Natural killer cell (primary cell): ENCODE data around the gene PYGM. TPM values are rescaled to one million over a fixed set of nuclear protein-coding genes. Genes with fewer than 3 reads are reported as not detected.

Experiments
- ATAC-seq, 3 donors: fragments of 150-1000 bp in 2 of 3; fragments of 200-7000 bp in 1 of 3; cut with Tn5 transposase; 1 replicate in 1 of 3; 2 replicates in 2 of 3; pipeline ENCODE4 v1.10.0; 2021; ENCODE audit warnings: mild to moderate bottlenecking in 2 of 3, moderate library complexity in 2 of 3
- DNase-seq, 2 donors: peaks; one replicate each; pipeline versions ENCODE4 v3.0.0 to v3.0.0-alpha.2; 2013 to 2021; ENCODE audit warnings: mixed read lengths in 1 of 2
- H3K27ac ChIP-seq: one replicate; pipeline ENCODE4 v1.5.1; 2013; ENCODE audit warnings: mild to moderate bottlenecking, low read length
- H3K27me3 ChIP-seq: one replicate; pipeline ENCODE4 v1.6.1; 2013; ENCODE audit warnings: low read length; ENCODE audit not compliant: control insufficient read depth, insufficient read depth
- H3K36me3 ChIP-seq: one replicate; pipeline ENCODE4 v1.6.1; 2013; ENCODE audit warnings: low read length; ENCODE audit not compliant: control insufficient read depth, insufficient read depth
- H3K4me1 ChIP-seq: one replicate; pipeline ENCODE4 v1.6.1; 2013; ENCODE audit warnings: low read length; ENCODE audit not compliant: control insufficient read depth, insufficient read depth
- H3K4me3 ChIP-seq: one replicate; pipeline ENCODE4 v1.5.1; 2013; ENCODE audit warnings: low read length
- H3K9me3 ChIP-seq: one replicate; pipeline ENCODE4 v1.6.1; 2013; ENCODE audit warnings: low read length; ENCODE audit not compliant: control insufficient read depth, insufficient read depth
- H3K27ac Mint-ChIP-seq, 2 donors: one replicate each; pipeline ENCODE4 v1.8.0; 2022; ENCODE audit warnings: mild to moderate bottlenecking in 2 of 2, mixed read lengths in 2 of 2, moderate library complexity in 1 of 2
- H3K27me3 Mint-ChIP-seq, 2 donors: one replicate each; pipeline ENCODE4 v1.8.0; 2022; ENCODE audit warnings: low read depth in 2 of 2, mixed read lengths in 2 of 2
- H3K36me3 Mint-ChIP-seq: one replicate; pipeline ENCODE4 v1.8.0; 2022; ENCODE audit warnings: mixed read lengths
- H3K4me1 Mint-ChIP-seq, 2 donors: one replicate each; pipeline ENCODE4 v1.8.0; 2022; ENCODE audit warnings: mixed read lengths in 2 of 2
- H3K4me3 Mint-ChIP-seq: one replicate; pipeline ENCODE4 v1.8.0; 2022; ENCODE audit warnings: mild to moderate bottlenecking, moderate library complexity, mixed read lengths
- H3K9me3 Mint-ChIP-seq, 2 donors: one replicate each; pipeline ENCODE4 v1.8.0; 2022; ENCODE audit warnings: mixed read lengths in 2 of 2
- WGBS: methylation state at CpG from one replicate; pipeline ENCODE4 v1.1.7; 2013; ENCODE audit warnings: missing lambda C conversion rate; ENCODE audit not compliant: insufficient coverage; 5-methylcytosine and 5-hydroxymethylcytosine counted together
- intact Hi-C: fragments of 100-400 bp; cut with micrococcal nuclease; formaldehyde crosslinking; loops from one replicate; pipeline ENCODE4 v1.14.2; 2022
- total RNA-seq, 4 donors: library from RNA; stranded (reverse); fragments of 120-200 nt in 1 of 4; gene quantifications; one replicate each; pipeline versions ENCODE4 v1.2.3 to v1.2.4, GENCODE V29; 2013 to 2022
- TF ChIP-seq, protein P1 (sequence below): fragments of 200-600 bp; IDR thresholded peaks from one replicate; pipeline ENCODE4 v1.8.0; 2022; ENCODE audit warnings: antibody characterized with exemption

PYGM gene
- total RNA-seq, 3 donors from 2014 or later (not counting 1 experiment from before 2014, with no cell fraction given): 4.1 to 8.4 (median 6.1) TPM

DNA sequence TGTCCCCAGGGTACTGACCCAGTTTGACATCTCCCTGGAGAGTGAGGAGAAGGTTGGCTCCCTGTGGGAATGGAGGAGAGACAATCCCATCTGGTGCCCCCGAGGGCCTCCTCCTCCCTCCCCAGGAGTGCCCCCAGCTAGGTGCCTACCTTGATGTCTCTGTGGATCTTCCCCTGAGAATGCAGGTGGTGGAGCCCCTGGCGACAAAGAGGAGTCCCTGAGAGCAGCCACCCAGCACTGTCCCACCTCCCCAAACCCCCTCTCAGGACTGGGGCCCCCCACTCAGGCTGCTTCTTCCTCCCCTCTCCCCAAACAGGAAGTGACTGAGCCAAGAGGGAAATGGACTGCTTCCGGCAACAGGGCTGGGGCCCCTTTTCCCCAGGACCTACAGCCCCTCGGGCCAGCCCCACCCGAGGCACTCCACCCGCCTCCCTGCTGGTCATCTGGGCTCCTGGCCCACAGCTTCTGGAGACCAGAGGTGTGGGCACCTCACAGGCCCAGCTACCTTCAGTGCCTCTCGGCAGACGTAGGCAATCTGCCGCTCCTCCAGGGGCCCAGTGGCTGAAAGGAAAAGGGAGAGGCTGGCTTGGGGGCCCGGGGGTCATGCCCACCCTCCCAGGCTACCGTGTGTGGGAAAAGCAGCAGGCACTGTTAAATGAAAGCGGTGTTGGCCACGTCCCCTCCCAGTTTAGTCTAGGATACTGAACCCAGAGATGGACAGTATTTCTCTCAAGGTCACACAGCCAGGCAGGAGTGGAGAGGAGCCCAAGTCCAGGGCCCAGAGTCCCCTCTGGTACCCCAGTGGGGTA, 42.0 kb upstream of the PYGM start:
- H3K27me3 Mint-ChIP-seq: no peaks in the 10 kb centered on the region
- ATAC-seq: no peak
- Histone ChIP-seq H3K4me1 (peaks cover 42% of the 10 kb centered on the region), H3K9me3 (no peaks in the 10 kb centered on the region), H3K27ac (peak overlapping the region; percentile 62), H3K36me3 (peaks cover 16% of the 10 kb centered on the region), H3K4me3 (peak overlapping the region; percentile 46), H3K27me3 (no peaks in the 10 kb centered on the region)
- WGBS: 46% methylated on average over 13 of the region's 13 CpGs
- TF ChIP-seq, protein P1, sequence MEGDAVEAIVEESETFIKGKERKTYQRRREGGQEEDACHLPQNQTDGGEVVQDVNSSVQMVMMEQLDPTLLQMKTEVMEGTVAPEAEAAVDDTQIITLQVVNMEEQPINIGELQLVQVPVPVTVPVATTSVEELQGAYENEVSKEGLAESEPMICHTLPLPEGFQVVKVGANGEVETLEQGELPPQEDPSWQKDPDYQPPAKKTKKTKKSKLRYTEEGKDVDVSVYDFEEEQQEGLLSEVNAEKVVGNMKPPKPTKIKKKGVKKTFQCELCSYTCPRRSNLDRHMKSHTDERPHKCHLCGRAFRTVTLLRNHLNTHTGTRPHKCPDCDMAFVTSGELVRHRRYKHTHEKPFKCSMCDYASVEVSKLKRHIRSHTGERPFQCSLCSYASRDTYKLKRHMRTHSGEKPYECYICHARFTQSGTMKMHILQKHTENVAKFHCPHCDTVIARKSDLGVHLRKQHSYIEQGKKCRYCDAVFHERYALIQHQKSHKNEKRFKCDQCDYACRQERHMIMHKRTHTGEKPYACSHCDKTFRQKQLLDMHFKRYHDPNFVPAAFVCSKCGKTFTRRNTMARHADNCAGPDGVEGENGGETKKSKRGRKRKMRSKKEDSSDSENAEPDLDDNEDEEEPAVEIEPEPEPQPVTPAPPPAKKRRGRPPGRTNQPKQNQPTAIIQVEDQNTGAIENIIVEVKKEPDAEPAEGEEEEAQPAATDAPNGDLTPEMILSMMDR: no peak
- H3K4me1 Mint-ChIP-seq: peaks cover 10 to 17% of the 10 kb centered on the region in 2 donors
- H3K4me3 Mint-ChIP-seq: peak overlapping the region; percentile 65
- H3K9me3 Mint-ChIP-seq: no peaks in the 10 kb centered on the region
- H3K27ac Mint-ChIP-seq: peak overlapping the region; percentile 46 to 76
- intact Hi-C loops: no loop called here
- peak in 1 of 2 donors; percentile 37 for DNase-seq
- no peaks in the 10 kb centered on the region for H3K36me3 Mint-ChIP-seq

DNA sequence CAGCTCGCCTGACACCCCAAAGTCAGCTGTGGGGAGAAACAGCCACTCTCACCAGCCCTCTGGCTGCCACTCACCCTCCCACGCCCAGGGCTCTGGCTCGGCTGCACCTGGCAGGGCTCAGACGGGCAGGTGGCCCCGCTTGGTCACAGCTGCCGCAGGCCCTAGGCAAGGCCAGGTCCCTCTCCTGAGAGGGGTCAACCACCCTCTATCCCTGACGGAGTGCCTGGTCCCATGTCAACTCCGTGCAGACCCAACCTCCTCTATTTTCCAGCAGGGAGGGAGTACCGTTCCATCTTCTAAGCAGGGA, 41.3 kb upstream of the PYGM start:
- H3K27ac ChIP-seq: peak overlapping the region; percentile 25

DNA sequence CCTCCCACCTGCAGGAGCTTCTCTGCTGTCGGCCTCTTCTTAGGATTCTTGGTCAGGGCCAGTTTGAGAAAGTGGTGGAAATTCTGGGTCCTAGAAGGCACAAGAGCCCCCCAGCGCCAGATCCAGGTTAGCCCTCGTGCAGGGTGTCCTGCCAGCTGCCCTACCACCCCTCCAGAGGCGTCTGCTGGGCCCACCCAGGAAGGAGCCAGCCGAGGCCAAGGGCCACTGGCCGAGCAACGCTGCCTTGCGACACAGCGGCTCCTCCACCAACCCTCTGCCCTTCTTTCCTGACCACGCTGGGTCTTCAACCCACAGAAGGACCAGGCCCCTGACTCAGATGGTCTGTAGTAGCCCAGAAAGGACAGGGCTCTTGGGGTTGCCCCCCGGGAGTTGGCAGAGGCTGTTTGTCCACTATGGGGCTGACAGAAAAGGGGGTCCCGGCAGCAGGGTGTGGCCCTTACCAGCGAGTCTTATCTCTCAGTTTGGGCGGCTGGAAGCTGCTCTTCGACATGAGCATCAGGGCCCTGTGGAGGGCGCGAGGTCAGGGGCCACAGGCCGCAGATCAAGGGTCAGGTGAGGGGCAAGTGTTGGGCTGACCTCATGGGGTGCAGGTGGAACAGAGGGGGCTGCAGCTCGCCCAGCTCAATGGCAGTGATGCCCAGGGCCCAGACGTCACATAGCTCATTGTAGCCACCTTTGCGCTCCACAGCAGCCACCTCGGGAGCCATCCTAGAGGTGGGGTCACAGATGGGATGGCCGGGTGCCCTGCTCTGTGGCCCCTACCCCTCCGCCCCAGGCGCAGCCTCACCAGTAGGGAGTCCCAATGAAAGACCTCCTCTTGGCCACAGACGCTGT, 40.8 kb upstream of the PYGM start:
- intact Hi-C loops: no loop called here
- Mint-ChIP-seq H3K36me3 (no peaks in the 10 kb centered on the region), H3K9me3 (no peaks in the 10 kb centered on the region), H3K4me3 (peak overlapping the region; percentile 43), H3K27me3 (no peaks in the 10 kb centered on the region), H3K4me1 (peaks cover 10 to 14% of the 10 kb centered on the region in 2 donors), H3K27ac (peak overlapping the region; percentile 46 to 76)
- DNase-seq: no peak
- no peaks in the 10 kb centered on the region for H3K27me3 ChIP-seq
- H3K4me3 ChIP-seq: no peak overlapping the region
- peaks cover 25% of the 10 kb centered on the region for H3K36me3 ChIP-seq
- 82% methylated on average over 26 of the region's 26 CpGs for WGBS
- H3K4me1 ChIP-seq: peaks cover 42% of the 10 kb centered on the region
- peak overlapping the region; percentile 25 for H3K27ac ChIP-seq
- TF ChIP-seq, protein P1: no peak
- ATAC-seq: no peak
- H3K9me3 ChIP-seq: no peaks in the 10 kb centered on the region

More for the DNA sequence above, 41.3 kb upstream of the PYGM start:
- intact Hi-C loops: no loop called here
- DNase-seq: no peak
- 65% methylated on average over 9 of the region's 9 CpGs for whole genome bisulfite sequencing
- H3K36me3 Mint-ChIP-seq: no peaks in the 10 kb centered on the region
- peaks cover 21% of the 10 kb centered on the region for H3K36me3 ChIP-seq
- ATAC-seq: no peak
- H3K4me1 ChIP-seq: peaks cover 42% of the 10 kb centered on the region
- no peaks in the 10 kb centered on the region for H3K9me3 Mint-ChIP-seq
- no peaks in the 10 kb centered on the region for H3K27me3 ChIP-seq
- no peak overlapping the region for H3K4me3 ChIP-seq
- no peaks in the 10 kb centered on the region for H3K9me3 ChIP-seq
- no peak overlapping the region for H3K4me3 Mint-ChIP-seq
- TF ChIP-seq, protein P1: no peak
- H3K4me1 Mint-ChIP-seq: peaks cover 10 to 14% of the 10 kb centered on the region in 2 donors
- H3K27me3 Mint-ChIP-seq: no peaks in the 10 kb centered on the region
- peak overlapping the region; percentile 46 to 76 for H3K27ac Mint-ChIP-seq
